HuH-7 (cell line): ENCODE measurements around the gene BMPR2.
A peak's percentile ranks its signal among the peaks of the same experiment; 100 is the strongest.
"Not testable (repeated sequence)": the region's sequence is repeated elsewhere in the genome, so short reads cannot be mapped to it uniquely, and the experiment has no call there.

ENCODE experiments used
- DNase-seq: peaks from one replicate; pipeline ENCODE4 v3.0.0; 2011; ENCODE audit warnings: low spot score

The BMPR2 gene

DNA sequence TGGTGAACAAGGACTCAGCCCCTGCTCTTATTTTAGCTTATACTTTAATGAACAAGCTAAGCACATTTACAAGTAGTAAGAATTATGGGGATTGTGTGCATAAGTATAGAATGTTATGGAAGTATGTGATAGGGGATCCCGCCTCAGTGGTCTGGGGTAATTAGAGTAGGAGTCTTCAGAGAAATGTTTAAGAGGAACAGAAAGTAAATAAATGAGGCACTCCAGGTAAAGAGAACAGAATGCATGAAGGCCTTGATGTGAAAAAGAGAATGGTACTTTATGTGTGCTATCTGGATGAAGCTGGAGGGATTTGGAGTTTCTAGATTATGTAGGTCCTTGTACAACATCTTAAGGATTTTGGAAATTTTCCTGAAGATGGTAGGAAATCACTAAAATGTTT, 76.6 kb downstream of the BMPR2 start:
- no peak for DNase-seq

- no peak for DNase-seq
Measured at GRCh38 chr2:202454536-202454935, 78.4 kb downstream of the BMPR2 start.

GRCh38 chr2:202455114-202455513, 79.0 kb downstream of the BMPR2 start:
- DNase-seq: no peak

- DNase-seq: no peak
Measured at GRCh38 chr2:202460119-202460518, 84.0 kb downstream of the BMPR2 start.

- no peak for DNase-seq
Measured at GRCh38 chr2:202479090-202479489, 103.0 kb downstream of the BMPR2 start.

GRCh38 chr2:202479610-202480009, 103.5 kb downstream of the BMPR2 start:
- DNase-seq: no peak

DNA sequence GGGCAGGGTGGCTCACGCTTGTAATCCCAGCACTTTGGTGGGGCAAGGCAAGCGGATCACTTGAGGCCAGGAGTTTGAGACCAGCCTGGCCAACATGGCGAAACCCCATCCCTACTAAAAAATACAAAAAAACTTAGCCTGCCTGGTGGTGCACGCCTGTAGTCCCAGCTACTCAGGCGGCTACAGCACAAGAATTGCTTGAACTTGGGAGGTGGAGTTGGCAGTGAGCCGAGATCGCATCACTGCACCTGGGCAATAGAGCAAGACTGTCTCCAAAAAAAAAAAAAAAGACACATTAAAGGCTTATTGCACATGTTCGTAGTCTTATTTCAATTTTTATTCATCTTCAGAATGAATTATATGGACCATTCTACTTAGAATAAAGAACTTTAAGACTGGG, 110.2 kb downstream of the BMPR2 start:
- no peak for DNase-seq

DNA sequence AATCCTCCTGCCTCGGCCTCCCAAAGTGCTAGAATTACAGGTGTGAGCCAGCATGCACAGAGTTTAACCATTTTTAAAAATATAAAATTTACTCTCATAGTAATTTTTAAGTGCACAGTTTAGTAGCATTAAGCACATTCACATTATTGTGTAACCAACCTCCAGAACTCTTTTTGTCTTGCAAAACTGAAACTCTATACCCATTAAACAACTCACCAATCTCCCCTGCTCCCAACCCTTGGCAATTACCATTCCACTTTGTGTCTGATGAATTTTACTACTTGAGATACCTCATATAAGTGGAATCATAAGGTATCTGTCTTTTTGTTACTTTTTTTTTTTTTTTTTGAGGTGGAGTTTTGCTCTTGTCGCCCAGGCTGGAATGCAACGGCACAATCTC, 112.5 kb downstream of the BMPR2 start:
- no peak for DNase-seq

- DNase-seq: no peak
Measured at GRCh38 chr2:202490479-202490878, 114.4 kb downstream of the BMPR2 start.

DNA sequence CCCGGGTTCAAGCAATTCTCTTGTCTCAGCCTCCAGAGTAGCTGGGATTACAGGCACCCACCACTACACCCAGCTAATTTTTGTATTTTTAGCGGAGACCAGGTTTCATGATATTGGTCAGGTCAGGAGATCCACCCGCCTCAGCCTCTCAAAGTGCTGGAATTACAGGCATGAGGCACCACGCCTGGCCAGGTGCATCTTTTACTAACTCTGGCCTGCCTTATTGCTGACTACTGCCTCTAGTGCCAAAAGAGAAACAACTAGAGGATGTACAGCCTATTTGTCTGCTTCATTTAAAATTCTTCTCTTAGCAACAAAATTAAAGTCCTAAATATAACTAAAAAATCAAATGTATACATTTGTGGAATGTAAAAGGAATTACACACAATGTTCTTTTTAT, 115.4 kb downstream of the BMPR2 start:
- DNase-seq: no peak

DNA sequence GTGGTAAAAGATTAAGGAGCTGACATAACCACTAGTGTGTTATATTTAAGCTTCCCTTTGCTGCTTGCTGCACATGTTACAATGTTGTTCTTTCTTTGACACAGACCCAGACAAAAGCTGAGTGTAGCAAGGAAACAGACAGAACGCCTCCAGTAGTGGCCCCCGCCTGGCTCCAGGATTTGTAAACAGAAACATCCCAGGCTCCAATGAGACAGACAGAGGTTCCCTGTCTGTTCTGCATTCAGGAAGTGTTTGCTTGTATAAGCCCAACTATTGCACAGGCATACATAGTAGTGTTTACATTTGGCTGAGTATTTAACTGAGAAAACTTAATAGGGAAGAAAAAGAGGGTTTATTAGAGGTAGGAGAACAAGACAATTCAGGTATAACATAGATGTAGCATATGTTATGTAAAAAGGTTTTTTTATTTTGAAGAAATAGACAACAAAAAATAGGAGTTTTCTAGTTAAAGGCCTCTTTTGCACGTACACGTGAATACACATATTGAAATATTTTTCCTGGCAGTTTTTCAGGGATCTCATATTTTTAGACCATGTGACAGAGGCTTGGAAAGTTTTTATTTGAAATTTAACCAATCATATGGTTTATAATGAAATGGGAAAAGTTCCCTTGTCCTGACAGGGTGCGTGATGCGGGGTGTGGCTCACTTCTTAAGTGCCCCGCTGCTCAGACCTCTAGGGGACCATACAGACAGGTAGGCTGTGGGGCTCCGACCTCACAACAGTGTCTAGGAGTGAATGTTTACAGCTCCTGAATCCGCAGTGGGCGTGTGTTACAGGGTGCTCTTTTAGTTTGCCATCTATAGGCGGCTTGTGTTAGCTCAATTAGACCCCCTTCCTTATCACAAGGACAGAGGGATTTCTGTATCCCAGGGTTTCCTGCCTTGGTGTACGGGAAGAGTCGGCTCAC, 118.4 kb downstream of the BMPR2 start:
- peak; percentile 98 for DNase-seq

- DNase-seq: no peak
Measured at GRCh38 chr2:202495230-202495604, 119.1 kb downstream of the BMPR2 start.

GRCh38 chr2:202496835-202497472, 120.8 kb downstream of the BMPR2 start:
- DNase-seq: not testable (repeated sequence)

DNA sequence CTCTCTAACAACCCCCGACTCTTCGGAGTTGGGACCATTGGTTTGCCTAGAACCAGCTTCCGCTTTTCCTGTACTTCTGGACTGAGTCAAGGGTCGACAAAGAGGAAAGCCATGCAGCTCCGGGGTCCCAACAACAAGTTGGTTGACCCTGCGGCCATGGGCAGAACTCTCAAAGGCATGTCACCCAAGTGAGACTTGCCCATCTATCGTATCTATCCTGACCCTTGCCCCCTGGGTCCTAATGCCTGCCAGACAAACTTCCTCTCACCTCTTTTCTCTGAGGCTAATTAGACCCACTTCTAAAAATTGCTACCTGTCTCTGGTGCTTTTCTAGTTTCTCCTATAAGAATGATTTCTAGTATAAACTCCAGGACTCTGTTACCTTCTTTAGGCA, 121.3 kb downstream of the BMPR2 start:
- DNase-seq: not testable (repeated sequence)

DNA sequence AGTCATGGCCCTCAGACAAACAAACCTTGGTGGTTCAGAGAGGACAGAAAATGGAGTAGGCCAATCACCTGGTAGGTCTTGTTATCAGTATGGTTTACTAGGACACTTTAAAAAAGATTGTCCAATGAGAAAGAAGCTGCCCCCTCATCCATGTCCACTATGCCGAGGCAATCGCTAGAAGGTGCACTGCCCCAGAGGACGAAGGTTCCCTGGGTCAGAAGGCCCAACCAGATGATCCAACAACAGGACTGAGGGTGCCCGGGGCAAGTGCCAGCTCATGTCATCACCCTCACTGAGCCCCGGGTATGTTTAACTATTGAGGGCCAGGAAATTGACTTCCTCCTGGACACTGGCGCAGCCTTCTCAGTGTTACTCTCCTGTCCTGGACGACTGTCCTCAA, 123.7 kb downstream of the BMPR2 start:
- DNase-seq: not testable (repeated sequence)

GRCh38 chr2:202503276-202503675, 127.1 kb downstream of the BMPR2 start:
- not testable (repeated sequence) for DNase-seq

DNA sequence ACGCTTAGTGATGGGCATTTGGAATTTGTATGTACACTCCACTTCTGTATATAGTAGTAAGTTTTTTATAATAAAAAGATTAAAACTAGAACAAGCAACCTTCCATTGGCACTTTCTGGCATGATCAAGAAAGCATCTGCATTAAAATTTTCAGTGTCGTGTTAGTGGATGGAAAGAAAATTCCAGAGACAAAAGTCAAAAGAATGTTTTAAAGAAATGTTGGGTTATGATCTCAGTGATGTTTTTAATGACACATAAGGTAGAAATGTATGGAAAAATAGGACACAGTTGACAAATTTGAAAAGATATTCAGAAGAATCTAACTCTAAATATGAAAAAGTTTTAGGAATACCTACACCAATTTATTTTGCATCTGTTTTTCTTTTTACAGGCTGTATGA, 132.6 kb downstream of the BMPR2 start:
- no peak for DNase-seq

GRCh38 chr2:202510911-202511310, 134.8 kb downstream of the BMPR2 start:
- no peak for DNase-seq

- no peak for DNase-seq
Measured at GRCh38 chr2:202512176-202512575, 136.0 kb downstream of the BMPR2 start.

DNA sequence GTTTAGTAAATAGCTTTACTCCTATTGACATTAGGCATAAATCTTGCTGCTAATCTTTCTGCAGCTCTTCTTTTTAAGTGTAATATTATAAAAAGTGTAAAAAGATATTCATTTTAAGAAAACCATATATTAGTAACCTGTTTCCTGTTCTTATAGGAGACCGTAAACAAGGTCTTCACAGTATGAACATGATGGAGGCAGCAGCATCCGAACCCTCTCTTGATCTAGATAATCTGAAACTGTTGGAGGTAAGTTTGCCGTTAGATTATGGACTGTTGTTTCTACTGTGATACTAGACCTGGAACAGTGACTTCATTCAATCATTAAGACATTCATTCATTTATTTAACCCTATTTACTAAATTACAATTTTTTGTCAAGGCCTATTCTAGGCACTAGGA, 138.6 kb downstream of the BMPR2 start:
- DNase-seq: no peak

- DNase-seq: no peak
Measured at GRCh38 chr2:202519453-202519852, 143.3 kb downstream of the BMPR2 start.

DNA sequence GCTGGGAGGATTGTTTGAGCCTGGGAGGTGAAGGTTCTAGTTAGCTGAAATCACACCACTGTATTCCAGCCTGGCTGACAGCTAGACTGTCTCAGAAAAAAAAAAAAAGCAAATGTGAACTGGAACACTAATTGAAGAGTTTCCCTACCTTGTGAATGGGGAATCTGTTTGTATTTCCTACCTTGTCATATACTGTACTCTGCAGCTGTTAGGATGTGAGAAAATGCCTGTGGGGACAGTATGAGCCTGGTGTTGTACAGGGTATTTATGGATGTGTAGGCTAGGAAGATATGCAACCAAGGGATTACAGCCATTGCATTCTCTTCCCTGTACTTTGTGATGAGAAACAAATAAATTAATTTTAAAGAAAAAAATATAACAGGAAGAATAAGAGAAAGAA, 145.3 kb downstream of the BMPR2 start:
- DNase-seq: no peak

GRCh38 chr2:202529389-202529788, 153.3 kb downstream of the BMPR2 start:
- no peak for DNase-seq

DNA sequence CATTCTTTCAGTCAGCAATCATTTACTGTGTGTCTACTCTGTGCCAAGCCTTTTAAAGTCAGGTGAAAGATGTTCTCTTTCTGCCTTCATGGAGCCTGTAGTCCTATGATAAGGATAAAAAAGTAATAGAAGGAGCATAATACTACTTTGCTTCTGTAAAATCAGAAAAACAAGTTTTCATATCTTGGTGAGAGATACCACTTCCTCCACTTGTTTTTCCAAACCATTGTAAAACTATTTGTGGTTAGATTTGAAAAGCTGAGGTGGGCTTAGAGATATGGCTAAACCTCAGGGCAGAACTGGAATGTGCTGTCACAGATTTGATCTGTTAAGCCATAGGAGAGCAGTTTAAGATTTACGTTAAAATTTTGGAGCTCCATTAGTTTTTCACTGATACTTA, 153.9 kb downstream of the BMPR2 start:
- DNase-seq: no peak
